K562 (cell line): ENCODE measurements around the gene USP49.

Source experiments
- CHD2 ChIP-seq: IDR thresholded peaks from 2 replicates; pipeline ENCODE4 v1.6.1; 2011; ENCODE audit warnings: low read depth, low read length
- NRF1 ChIP-seq, 2 experiments: fragments of 450-650 bp; IDR thresholded peaks in 1 of 2; conservative IDR thresholded peaks in 1 of 2; 2 replicates each; pipeline ENCODE4 v1.6.1; 2014; ENCODE audit warnings: mild to moderate bottlenecking in 2 of 2
- POLR2AphosphoS5 ChIP-seq: IDR thresholded peaks from 2 replicates; pipeline ENCODE4 v1.6.1; 2011; ENCODE audit warnings: mild to moderate bottlenecking, low read depth, low read length, moderate library complexity; ENCODE audit not compliant: control insufficient read depth, insufficient read depth
- SAFB2 ChIP-seq: fragments of 200-400 bp; formaldehyde crosslinking; IDR thresholded peaks from 2 replicates; pipeline ENCODE4 v1.6.1; 2018; ENCODE audit warnings: borderline replicate concordance, low read length, low read depth, moderate library complexity; ENCODE audit not compliant: severe bottlenecking

DNA sequence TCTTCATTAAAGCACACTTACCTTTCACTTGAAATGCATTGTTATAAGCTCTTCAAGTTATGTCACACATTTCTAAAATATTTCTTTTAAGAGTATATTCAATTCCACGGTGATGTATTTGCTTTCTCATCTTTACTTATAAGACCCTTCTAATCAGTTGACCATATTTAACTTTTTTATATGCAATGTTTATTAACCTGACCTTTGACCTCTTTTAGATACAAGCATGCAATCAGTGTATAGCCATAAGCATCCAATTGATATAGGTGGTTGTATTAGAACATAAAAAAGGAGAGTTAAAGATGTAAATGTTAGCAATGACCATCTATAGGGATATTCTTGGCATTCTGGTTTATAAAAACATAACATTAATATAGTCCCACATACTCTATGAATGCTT lies 9.2 kb downstream of the USP49 start:
- no peak for TF ChIP-seq CHD2
- no peak for TF ChIP-seq NRF1 (conservative IDR thresholded peaks at IDR 0.05 in 1 of 2, IDR thresholded peaks at IDR 0.05 in 1 of 2)
- no peak for TF ChIP-seq POLR2AphosphoS5
- no peak for TF ChIP-seq SAFB2
